Ectodermal cell (in vitro differentiated cells): Measurements from ENCODE around the gene ZNF236. TPM values are rescaled to one million over a fixed set of nuclear protein-coding genes. Genes with fewer than 3 reads are reported as not detected.
"Not testable (repeated sequence)": the region's sequence is repeated elsewhere in the genome, so short reads cannot be mapped to it uniquely, and the experiment has no call there.

Experiments
- H3K27ac ChIP-seq: 2 replicates; pipeline ENCODE4 v1.7.0; 2013; ENCODE audit warnings: mild to moderate bottlenecking, low read depth, low read length; ENCODE audit not compliant: insufficient read depth, poor library complexity, severe bottlenecking
- H3K27me3 ChIP-seq: 2 replicates; pipeline ENCODE4 v1.7.0; 2013; ENCODE audit warnings: mild to moderate bottlenecking, low read length; ENCODE audit not compliant: insufficient read depth, control insufficient read depth, poor library complexity, severe bottlenecking
- H3K36me3 ChIP-seq: one replicate; pipeline ENCODE4 v1.7.0; 2013; ENCODE audit warnings: low read length; ENCODE audit not compliant: control insufficient read depth, insufficient read depth
- H3K4me1 ChIP-seq: one replicate; pipeline ENCODE4 v1.7.0; 2013; ENCODE audit warnings: low read length; ENCODE audit not compliant: control insufficient read depth, insufficient read depth
- H3K4me3 ChIP-seq: 2 replicates; pipeline ENCODE4 v1.7.0; 2013; ENCODE audit warnings: low read depth, low read length, control low read depth; ENCODE audit not compliant: insufficient read depth
- H3K9me3 ChIP-seq: 2 replicates; pipeline ENCODE4 v1.7.0; 2013; ENCODE audit warnings: mild to moderate bottlenecking, low read length, moderate library complexity; ENCODE audit not compliant: control insufficient read depth
- WGBS, 2 experiments: methylation state at CpG; one replicate each; pipeline ENCODE4 v1.1.7; 2013; ENCODE audit warnings: missing lambda C conversion rate in 2 of 2; 5-methylcytosine and 5-hydroxymethylcytosine counted together
- polyA plus RNA-seq, 4 experiments: library from polyadenylated mRNA; stranded (reverse); fragments of 50-300 nt; gene quantifications; one replicate each; pipeline ENCODE4 v1.2.3, GENCODE V29; 2013

The ZNF236 gene
- 12.7 TPM for polyA plus RNA-seq (2013, experiment 1 of 4)
- 13.2 TPM for polyA plus RNA-seq (2013, experiment 2 of 4)
- polyA plus RNA-seq (2013, experiment 3 of 4) = 7.7 TPM
- 8.1 TPM for polyA plus RNA-seq (2013, experiment 4 of 4)

- 0% methylated on average over 113 of the region's 113 CpGs for WGBS, 2 experiments
- H3K27me3 ChIP-seq = no peaks in the 10 kb centered on the region
Observed at GRCh38 chr18:76822506-76823160, at the start of gene ZNF236. Gene ZNF236, plus strand, starts transcription at chr18:76822557. Its CDS starts 51 bp downstream, at chr18:76822608.

GRCh38 chr18:76772665-76773064, 49.7 kb upstream of the ZNF236 start:
- no peaks in the 10 kb centered on the region for H3K27me3 ChIP-seq
- H3K9me3 ChIP-seq = no peaks in the 10 kb centered on the region
- no peak overlapping the region for H3K4me3 ChIP-seq
- H3K36me3 ChIP-seq = no peaks in the 10 kb centered on the region
- H3K27ac ChIP-seq = no peak overlapping the region
- no peaks in the 10 kb centered on the region for H3K4me1 ChIP-seq
- 91% methylated on average over 8 of the region's 8 CpGs for WGBS, 2 experiments

More at GRCh38 chr18:76822506-76823160, at the start of gene ZNF236:
- Histone ChIP-seq H3K27ac (peak within 1 kb of the TSS; percentile 55), H3K36me3 (no peaks in the 10 kb centered on the region), H3K4me3 (peak within 1 kb of the TSS; percentile 97), H3K4me1 (peaks cover 6% of the 10 kb centered on the region), H3K9me3 (no peaks in the 10 kb centered on the region)

DNA sequence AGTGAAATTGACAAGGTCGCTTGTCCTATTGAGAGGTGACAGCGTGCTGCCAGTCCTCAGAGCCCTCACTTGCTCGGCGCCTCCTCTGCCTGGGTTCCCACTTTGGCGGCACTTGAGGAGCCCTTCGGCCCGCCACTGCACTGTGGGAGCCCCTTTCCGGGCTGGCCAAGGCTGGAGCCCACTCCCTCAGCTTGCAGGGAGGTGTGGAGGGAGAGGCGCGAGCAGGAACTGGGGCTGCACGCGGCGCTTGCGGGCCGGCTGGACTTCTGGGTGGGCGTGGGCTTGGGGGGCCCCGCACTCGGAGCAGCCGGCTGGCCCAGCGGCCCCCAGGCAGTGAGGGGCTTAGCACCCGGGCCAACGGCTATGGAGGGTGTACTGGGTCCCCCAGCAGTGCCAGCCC, 45.3 kb upstream of the ZNF236 start:
- not testable (repeated sequence) for H3K36me3 ChIP-seq, H3K27me3 ChIP-seq, H3K27ac ChIP-seq, H3K4me3 ChIP-seq, H3K4me1 ChIP-seq, H3K9me3 ChIP-seq
- WGBS, 2 experiments = 94 to 97% methylated on average over 22 of the region's 22 CpGs

GRCh38 chr18:76783786-76784484, 38.4 kb upstream of the ZNF236 start:
- H3K27me3 ChIP-seq = no peaks in the 10 kb centered on the region
- no peaks in the 10 kb centered on the region for H3K36me3 ChIP-seq
- no peak overlapping the region for H3K27ac ChIP-seq
- H3K9me3 ChIP-seq = no peaks in the 10 kb centered on the region
- H3K4me3 ChIP-seq = no peak overlapping the region
- no peaks in the 10 kb centered on the region for H3K4me1 ChIP-seq
- 95% methylated on average over 29 of the region's 29 CpGs for WGBS, 2 experiments

- H3K9me3 ChIP-seq = no peaks in the 10 kb centered on the region
- no peaks in the 10 kb centered on the region for H3K27me3 ChIP-seq
- H3K27ac ChIP-seq = no peak overlapping the region
- no peaks in the 10 kb centered on the region for H3K4me1 ChIP-seq
- H3K4me3 ChIP-seq = no peak overlapping the region
- 90 to 92% methylated on average over 6 of the region's 6 CpGs for WGBS, 2 experiments
- no peaks in the 10 kb centered on the region for H3K36me3 ChIP-seq
Observed at GRCh38 chr18:76785872-76786271, 36.5 kb upstream of the ZNF236 start.

- no peaks in the 10 kb centered on the region for H3K4me1 ChIP-seq
- no peaks in the 10 kb centered on the region for H3K9me3 ChIP-seq
- no peak overlapping the region for H3K27ac ChIP-seq
- H3K4me3 ChIP-seq = no peak overlapping the region
- H3K36me3 ChIP-seq = no peaks in the 10 kb centered on the region
- 93% methylated on average over 36 of the region's 36 CpGs for WGBS, 2 experiments
- no peaks in the 10 kb centered on the region for H3K27me3 ChIP-seq
Observed at GRCh38 chr18:76788571-76789317, 33.6 kb upstream of the ZNF236 start.

DNA sequence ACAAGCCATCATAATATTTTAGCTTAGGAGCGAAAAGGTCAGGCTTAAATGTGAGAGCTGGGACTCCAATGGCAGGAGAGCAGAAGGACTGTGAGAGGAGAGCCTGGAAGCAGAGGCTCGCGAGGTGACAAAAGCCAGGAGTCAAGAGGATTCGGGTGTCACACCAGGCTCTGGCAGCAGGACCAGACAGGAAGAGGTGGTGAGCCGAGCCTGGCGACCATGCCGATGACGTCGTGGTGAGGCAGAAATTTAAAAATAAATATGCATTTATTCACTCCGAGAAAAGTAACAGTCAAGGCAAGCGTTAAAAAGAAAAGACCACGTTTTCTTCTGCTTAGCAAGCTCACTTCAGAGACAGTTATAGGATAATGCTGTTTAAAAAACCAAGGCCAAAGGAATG, 31.3 kb upstream of the ZNF236 start:
- Histone ChIP-seq H3K9me3 (no peaks in the 10 kb centered on the region), H3K27ac (no peak overlapping the region), H3K4me3 (no peak overlapping the region), H3K36me3 (no peaks in the 10 kb centered on the region), H3K27me3 (no peaks in the 10 kb centered on the region), H3K4me1 (no peaks in the 10 kb centered on the region)
- WGBS, 2 experiments = 95 to 96% methylated on average over 12 of the region's 12 CpGs

- H3K36me3 ChIP-seq = no peaks in the 10 kb centered on the region
- H3K27ac ChIP-seq = no peak overlapping the region
- 85 to 87% methylated on average over 5 of the region's 5 CpGs for WGBS, 2 experiments
- H3K4me3 ChIP-seq = no peak overlapping the region
- no peaks in the 10 kb centered on the region for H3K27me3 ChIP-seq
- no peaks in the 10 kb centered on the region for H3K4me1 ChIP-seq
- H3K9me3 ChIP-seq = no peaks in the 10 kb centered on the region
Observed at GRCh38 chr18:76791642-76792041, 30.7 kb upstream of the ZNF236 start.

GRCh38 chr18:76794326-76794725, 28.0 kb upstream of the ZNF236 start:
- Histone ChIP-seq H3K4me3 (no peak overlapping the region), H3K36me3 (no peaks in the 10 kb centered on the region), H3K27me3 (no peaks in the 10 kb centered on the region), H3K4me1 (no peaks in the 10 kb centered on the region), H3K27ac (no peak overlapping the region), H3K9me3 (no peaks in the 10 kb centered on the region)
- 95 to 100% methylated on average over 3 to 4 of the region's 4 CpGs for WGBS, 2 experiments
